ENCODE data around the gene KSR1. TPM values are rescaled to one million over a fixed set of nuclear protein-coding genes. Genes with fewer than 3 reads are reported as not detected.
"Not testable (repeated sequence)": the region's sequence is repeated elsewhere in the genome, so short reads cannot be mapped to it uniquely, and the experiment has no call there.

KSR1 gene
- total RNA-seq, 1 donor from 2014 or later, result 60.2 TPM

- DNase-seq (ENCODE audit: low spot score), result not testable (repeated sequence)
Observed at GRCh38 chr17:27426471-27426870, 29.8 kb upstream of the KSR1 start.

GRCh38 chr17:27427166-27427862 is 28.9 kb upstream of the KSR1 start:
- not testable (repeated sequence) for DNase-seq (ENCODE audit: low spot score)

- DNase-seq (ENCODE audit: low spot score), result no peak
Observed at GRCh38 chr17:27428781-27429505, 27.3 kb upstream of the KSR1 start.

GRCh38 chr17:27429666-27430382 is 26.4 kb upstream of the KSR1 start:
- no peak for DNase-seq (ENCODE audit: low spot score)

GRCh38 chr17:27430383-27430840 is 25.8 kb upstream of the KSR1 start:
- DNase-seq (ENCODE audit: low spot score), result no peak

- peak; percentile 37 for DNase-seq (ENCODE audit: low spot score)
Observed at GRCh38 chr17:27430882-27431491, 25.3 kb upstream of the KSR1 start.

- DNase-seq (ENCODE audit: low spot score), result no peak
Observed at GRCh38 chr17:27433521-27433920, 22.7 kb upstream of the KSR1 start.

- not testable (repeated sequence) for DNase-seq (ENCODE audit: low spot score)
Observed at GRCh38 chr17:27435431-27436070, 20.7 kb upstream of the KSR1 start.

GRCh38 chr17:27438348-27438998 is 17.8 kb upstream of the KSR1 start:
- no peak for DNase-seq (ENCODE audit: low spot score)

- no peak for DNase-seq (ENCODE audit: low spot score)
Observed at GRCh38 chr17:27439342-27439741, 16.9 kb upstream of the KSR1 start.

- no peak for DNase-seq (ENCODE audit: low spot score)
Observed at GRCh38 chr17:27442702-27443101, 13.5 kb upstream of the KSR1 start.

GRCh38 chr17:27443491-27443890 is 12.8 kb upstream of the KSR1 start:
- DNase-seq (ENCODE audit: low spot score), result no peak

GRCh38 chr17:27445971-27446370 is 10.3 kb upstream of the KSR1 start:
- no peak for DNase-seq (ENCODE audit: low spot score)

GRCh38 chr17:27446569-27447301 is 9.5 kb upstream of the KSR1 start:
- DNase-seq (ENCODE audit: low spot score), result no peak

- DNase-seq (ENCODE audit: low spot score), result not testable (repeated sequence)
Observed at GRCh38 chr17:27448534-27448933, 7.7 kb upstream of the KSR1 start.

GRCh38 chr17:27449541-27449940 is 6.7 kb upstream of the KSR1 start:
- DNase-seq (ENCODE audit: low spot score), result no peak

- no peak for DNase-seq (ENCODE audit: low spot score)
Observed at GRCh38 chr17:27449988-27450387, 6.3 kb upstream of the KSR1 start.

GRCh38 chr17:27450416-27450815 is 5.8 kb upstream of the KSR1 start:
- no peak for DNase-seq (ENCODE audit: low spot score)

- no peak for DNase-seq (ENCODE audit: low spot score)
Observed at GRCh38 chr17:27451906-27452305, 4.3 kb upstream of the KSR1 start.

GRCh38 chr17:27452828-27453227 is 3.4 kb upstream of the KSR1 start:
- DNase-seq (ENCODE audit: low spot score), result no peak

Data from mucosa of gallbladder (tissue), 1 donor.